ENCODE data around the gene KCNMA1. TPM values are rescaled to one million over a fixed set of nuclear protein-coding genes. Genes with fewer than 3 reads are reported as not detected.

The KCNMA1 gene
- total RNA-seq, 1 experiment from 2014 or later, result 0.70 TPM

GRCh38 chr10:77304192-77304591, 333.4 kb downstream of the KCNMA1 start:
- no peaks in the 10 kb centered on the region for H3F3A ChIP-seq (ENCODE audit: insufficient read depth, low read depth)
- BruUV-seq (replicated peaks), result no TSS peak
- no peaks in the 10 kb centered on the region for H3K4me1 ChIP-seq (replicated peaks; ENCODE audit: insufficient read depth)
- H3K9me3 ChIP-seq (ENCODE audit: insufficient read depth, low read depth), result no peaks in the 10 kb centered on the region
- H3K79me2 ChIP-seq (ENCODE audit: low read depth), result no peaks in the 10 kb centered on the region
- no peaks in the 10 kb centered on the region for H3K36me3 ChIP-seq (ENCODE audit: low read depth)
- no peaks in the 10 kb centered on the region for H4K20me1 ChIP-seq (ENCODE audit: insufficient read depth)
- CTCF ChIA-PET, result no interaction called here
- H3K27me3 ChIP-seq (ENCODE audit: insufficient read depth, low read depth), result no peaks in the 10 kb centered on the region; the same call in 1 of the 2 replicates
- H2AFZ ChIP-seq, result no peak overlapping the region
- H3K4me2 ChIP-seq, result no peak overlapping the region
- H3K27ac ChIP-seq, result no peak overlapping the region
- intact Hi-C loops (cut with micrococcal nuclease; ENCODE audit: unreplicated experiment), result no loop called here
- POLR2A ChIA-PET (ENCODE audit: unreplicated experiment), result no interaction called here
- no peaks in the 10 kb centered on the region for H3K9me2 ChIP-seq (ENCODE audit: insufficient read depth)
- TF ChIP-seq EZH2 (IDR thresholded peaks at IDR 0.05; ENCODE audit: low read depth), result no peak
- TF ChIP-seq CTCF (conservative IDR thresholded peaks at IDR 0.05), result no peak
- no peak overlapping the region for H3K4me3 ChIP-seq
- DNase-seq, result no peak

GRCh38 chr10:77301305-77301730, 336.3 kb downstream of the KCNMA1 start:
- H3K79me2 ChIP-seq (ENCODE audit: low read depth), result no peaks in the 10 kb centered on the region
- TF ChIP-seq EZH2 (IDR thresholded peaks at IDR 0.05; ENCODE audit: low read depth) (no peak), CTCF (conservative IDR thresholded peaks at IDR 0.05) (no peak)
- H3F3A ChIP-seq (ENCODE audit: insufficient read depth, low read depth), result no peaks in the 10 kb centered on the region
- no peaks in the 10 kb centered on the region for H3K9me3 ChIP-seq (ENCODE audit: insufficient read depth, low read depth)
- ChIA-PET CTCF (interaction anchor here (0.6 kb wide), 1 partner anchor 122 kb away, joined by 3 read pairs; no protein-coding TSS in a partner anchor), POLR2A (ENCODE audit: unreplicated experiment) (no interaction called here)
- H4K20me1 ChIP-seq (ENCODE audit: insufficient read depth), result no peaks in the 10 kb centered on the region
- no peaks in the 10 kb centered on the region; the same call in 1 of the 2 replicates for H3K27me3 ChIP-seq (ENCODE audit: insufficient read depth, low read depth)
- no peaks in the 10 kb centered on the region for H3K9me2 ChIP-seq (ENCODE audit: insufficient read depth)
- H3K4me1 ChIP-seq (replicated peaks; ENCODE audit: insufficient read depth), result no peaks in the 10 kb centered on the region
- no peaks in the 10 kb centered on the region for H3K36me3 ChIP-seq (ENCODE audit: low read depth)
- BruUV-seq (replicated peaks), result no TSS peak
- H3K27ac ChIP-seq, result no peak overlapping the region
- no peak overlapping the region for H2AFZ ChIP-seq
- no peak for DNase-seq
- intact Hi-C loops (cut with micrococcal nuclease; ENCODE audit: unreplicated experiment), result no loop called here
- H3K4me3 ChIP-seq, result no peak overlapping the region
- no peak overlapping the region for H3K4me2 ChIP-seq

GRCh38 chr10:77300682-77301302, 336.8 kb downstream of the KCNMA1 start:
- no peak for DNase-seq
- Histone ChIP-seq H3F3A (ENCODE audit: insufficient read depth, low read depth) (no peaks in the 10 kb centered on the region), H3K4me1 (replicated peaks; ENCODE audit: insufficient read depth) (no peaks in the 10 kb centered on the region), H3K27ac (no peak overlapping the region), H3K9me2 (ENCODE audit: insufficient read depth) (no peaks in the 10 kb centered on the region), H4K20me1 (ENCODE audit: insufficient read depth) (no peaks in the 10 kb centered on the region), H3K79me2 (ENCODE audit: low read depth) (no peaks in the 10 kb centered on the region), H3K4me3 (no peak overlapping the region), H3K4me2 (no peak overlapping the region), H3K36me3 (ENCODE audit: low read depth) (no peaks in the 10 kb centered on the region), H2AFZ (no peak overlapping the region), H3K27me3 (ENCODE audit: insufficient read depth, low read depth) (no peaks in the 10 kb centered on the region; the same call in 1 of the 2 replicates), H3K9me3 (ENCODE audit: insufficient read depth, low read depth) (no peaks in the 10 kb centered on the region)
- no peak for TF ChIP-seq EZH2 (IDR thresholded peaks at IDR 0.05; ENCODE audit: low read depth)
- BruUV-seq (replicated peaks), result no TSS peak
- ChIA-PET POLR2A (ENCODE audit: unreplicated experiment) (no interaction called here), CTCF (interaction anchor here (0.6 kb wide), 1 partner anchor 123 kb away, joined by 3 read pairs; no protein-coding TSS in a partner anchor)
- intact Hi-C loops (cut with micrococcal nuclease; ENCODE audit: unreplicated experiment), result no loop called here

- Histone ChIP-seq H4K20me1 (ENCODE audit: insufficient read depth) (no peaks in the 10 kb centered on the region), H3K9me3 (ENCODE audit: insufficient read depth, low read depth) (no peaks in the 10 kb centered on the region), H3K27ac (no peak overlapping the region), H3K27me3 (ENCODE audit: insufficient read depth, low read depth) (no peaks in the 10 kb centered on the region; the same call in 1 of the 2 replicates), H3K9me2 (ENCODE audit: insufficient read depth) (no peaks in the 10 kb centered on the region), H3K4me2 (no peak overlapping the region), H3F3A (ENCODE audit: insufficient read depth, low read depth) (no peaks in the 10 kb centered on the region), H3K4me1 (replicated peaks; ENCODE audit: insufficient read depth) (no peaks in the 10 kb centered on the region), H3K4me3 (no peak overlapping the region), H3K79me2 (ENCODE audit: low read depth) (no peaks in the 10 kb centered on the region), H2AFZ (no peak overlapping the region), H3K36me3 (ENCODE audit: low read depth) (no peaks in the 10 kb centered on the region)
- BruUV-seq (replicated peaks), result no TSS peak
- CTCF ChIA-PET, result no interaction called here
- POLR2A ChIA-PET (ENCODE audit: unreplicated experiment), result no interaction called here
- intact Hi-C loops (cut with micrococcal nuclease; ENCODE audit: unreplicated experiment), result no loop called here
- no peak for DNase-seq
- TF ChIP-seq CTCF (conservative IDR thresholded peaks at IDR 0.05), result no peak
- no peak for TF ChIP-seq EZH2 (IDR thresholded peaks at IDR 0.05; ENCODE audit: low read depth)
These were observed 338.3 kb downstream of the KCNMA1 start for GRCh38 chr10:77299320-77299719.

Measured in PC-9 (cell line).